A673 (cell line): ENCODE measurements around the gene SRGAP2C.
"Not testable (repeated sequence)": the region's sequence is repeated elsewhere in the genome, so short reads cannot be mapped to it uniquely, and the experiment has no call there.

Source experiments
- EZH2 ChIP-seq: fragments of 200-600 bp; sonication (generic); IDR thresholded peaks from 2 replicates; pipeline ENCODE4 v1.6.1; 2017; ENCODE audit warnings: borderline replicate concordance, low read depth, mild to moderate bottlenecking, mixed read lengths, antibody characterized with exemption, low read length; ENCODE audit not compliant: poor library complexity, severe bottlenecking
- TF ChIP-seq, protein P1 (sequence below): fragments of 300-800, 200-600 bp; sonication (generic); conservative IDR thresholded peaks from 2 replicates; pipeline ENCODE4 v1.5.1; 2017; ENCODE audit warnings: low read depth, mild to moderate bottlenecking, antibody characterized with exemption, low read length, moderate library complexity, mixed read lengths

DNA sequence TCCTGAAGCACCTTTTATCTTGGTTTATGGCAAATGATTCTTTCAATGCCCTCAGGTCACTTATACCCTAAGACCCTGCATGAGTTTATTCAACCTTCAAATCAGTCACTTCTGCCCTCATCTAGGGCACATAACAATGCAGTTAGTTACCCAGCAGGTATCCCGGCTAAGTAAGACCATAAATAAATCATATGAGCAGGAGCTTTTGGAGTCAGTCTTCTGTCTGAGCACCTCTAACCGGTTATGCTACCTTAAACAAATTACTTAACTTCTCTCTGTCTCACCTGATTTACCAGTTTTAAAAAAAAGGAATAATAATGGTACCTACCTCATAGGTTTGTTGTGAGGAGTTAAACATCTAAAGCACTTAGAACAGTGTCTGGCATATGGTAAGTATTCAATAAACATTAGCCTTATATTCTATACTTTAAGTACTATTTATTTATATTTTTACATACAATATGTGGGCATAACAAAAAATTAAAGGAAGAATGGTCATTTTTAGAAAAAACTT is 17.5 kb upstream of the SRGAP2C start:
- TF ChIP-seq, protein P1, sequence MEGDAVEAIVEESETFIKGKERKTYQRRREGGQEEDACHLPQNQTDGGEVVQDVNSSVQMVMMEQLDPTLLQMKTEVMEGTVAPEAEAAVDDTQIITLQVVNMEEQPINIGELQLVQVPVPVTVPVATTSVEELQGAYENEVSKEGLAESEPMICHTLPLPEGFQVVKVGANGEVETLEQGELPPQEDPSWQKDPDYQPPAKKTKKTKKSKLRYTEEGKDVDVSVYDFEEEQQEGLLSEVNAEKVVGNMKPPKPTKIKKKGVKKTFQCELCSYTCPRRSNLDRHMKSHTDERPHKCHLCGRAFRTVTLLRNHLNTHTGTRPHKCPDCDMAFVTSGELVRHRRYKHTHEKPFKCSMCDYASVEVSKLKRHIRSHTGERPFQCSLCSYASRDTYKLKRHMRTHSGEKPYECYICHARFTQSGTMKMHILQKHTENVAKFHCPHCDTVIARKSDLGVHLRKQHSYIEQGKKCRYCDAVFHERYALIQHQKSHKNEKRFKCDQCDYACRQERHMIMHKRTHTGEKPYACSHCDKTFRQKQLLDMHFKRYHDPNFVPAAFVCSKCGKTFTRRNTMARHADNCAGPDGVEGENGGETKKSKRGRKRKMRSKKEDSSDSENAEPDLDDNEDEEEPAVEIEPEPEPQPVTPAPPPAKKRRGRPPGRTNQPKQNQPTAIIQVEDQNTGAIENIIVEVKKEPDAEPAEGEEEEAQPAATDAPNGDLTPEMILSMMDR = not testable (repeated sequence)
- TF ChIP-seq EZH2 = not testable (repeated sequence)
